HG02840 (cell line): ENCODE results near the gene RAB12.
A peak's percentile ranks its signal among the peaks of the same experiment; 100 is the strongest.

ENCODE experiments used
- ATAC-seq: cut with Tn5 transposase; IDR thresholded peaks from one replicate; pipeline ENCODE4 v1.9.1; 2021; ENCODE audit warnings: mild to moderate bottlenecking, moderate library complexity, moderate number of reproducible peaks; ENCODE audit not compliant: unreplicated experiment, low FRiP score

Gene RAB12

GRCh38 chr18:8673256-8674209 lies 64.3 kb downstream of the RAB12 start:
- peak; percentile 83 for ATAC-seq

- ATAC-seq, result no peak
Observed at GRCh38 chr18:8675057-8675456, 65.8 kb downstream of the RAB12 start.

GRCh38 chr18:8681196-8681595 lies 72.0 kb downstream of the RAB12 start:
- no peak for ATAC-seq

GRCh38 chr18:8684577-8684976 lies 75.3 kb downstream of the RAB12 start:
- no peak for ATAC-seq

GRCh38 chr18:8685141-8685913 lies 76.1 kb downstream of the RAB12 start:
- ATAC-seq, result no peak

GRCh38 chr18:8685914-8686216 lies 76.6 kb downstream of the RAB12 start:
- no peak for ATAC-seq

- no peak for ATAC-seq
Observed at GRCh38 chr18:8686611-8687010, 77.4 kb downstream of the RAB12 start.

- ATAC-seq, result no peak
Observed at GRCh38 chr18:8688216-8688800, 79.1 kb downstream of the RAB12 start.

- ATAC-seq, result no peak
Observed at GRCh38 chr18:8688816-8689215, 79.6 kb downstream of the RAB12 start.
